SK-N-SH treated with all-trans-retinoic acid at 6 μM for 48 hours (cell line): ENCODE data around the gene TXNDC9.
"Not testable (repeated sequence)": the region's sequence is repeated elsewhere in the genome, so short reads cannot be mapped to it uniquely, and the experiment has no call there.

Source experiments
- ATAC-seq: fragments of 200-7000 bp; cut with Tn5 transposase; 3 replicates; pipeline ENCODE4 v1.9.1; 2020; ENCODE audit warnings: mild to moderate bottlenecking, moderate library complexity
- ARNTL ChIP-seq: fragments of 450-650 bp; formaldehyde crosslinking; IDR thresholded peaks from 2 replicates; pipeline ENCODE4 v1.5.0; 2020; ENCODE audit warnings: low read depth, mild to moderate bottlenecking, moderate library complexity, borderline replicate concordance
- CREB5 ChIP-seq: fragments of 250-450 bp; sonication (Bioruptor Pico); IDR thresholded peaks from 2 replicates; pipeline ENCODE4 v1.5.1; 2020; ENCODE audit warnings: low read depth, mild to moderate bottlenecking, moderate library complexity
- CSDC2 ChIP-seq: fragments of 250-450 bp; sonication (Bioruptor Pico); IDR thresholded peaks from 2 replicates; pipeline ENCODE4 v1.5.0; 2020; ENCODE audit warnings: mild to moderate bottlenecking, moderate library complexity
- CSRNP3 ChIP-seq: fragments of 250-450 bp; sonication (Bioruptor Pico); IDR thresholded peaks from 2 replicates; pipeline ENCODE4 v1.5.1; 2021; ENCODE audit warnings: mild to moderate bottlenecking, moderate library complexity
- ESRRG ChIP-seq: fragments of 250-450 bp; sonication (Bioruptor Pico); IDR thresholded peaks from 2 replicates; pipeline ENCODE4 v1.6.1; 2021; ENCODE audit warnings: mild to moderate bottlenecking
- ISL1 ChIP-seq: fragments of 250-450 bp; sonication (Bioruptor Pico); IDR thresholded peaks from 2 replicates; pipeline ENCODE4 v2.1.2; 2022; ENCODE audit warnings: mild to moderate bottlenecking, moderate library complexity
- PATZ1 ChIP-seq: fragments of 250-450 bp; sonication (Bioruptor Pico); IDR thresholded peaks from 2 replicates; pipeline ENCODE4 v1.8.0; 2020; ENCODE audit warnings: mild to moderate bottlenecking, moderate library complexity, borderline replicate concordance
- POU6F1 ChIP-seq: fragments of 250-450 bp; sonication (Bioruptor Pico); IDR thresholded peaks from 2 replicates; pipeline ENCODE4 v1.8.0; 2021; ENCODE audit warnings: low read depth, mild to moderate bottlenecking, moderate library complexity, borderline replicate concordance
- PPARA ChIP-seq: fragments of 250-450 bp; sonication (Bioruptor Pico); IDR thresholded peaks from 2 replicates; pipeline ENCODE4 v1.5.0; 2020; ENCODE audit warnings: mild to moderate bottlenecking, borderline replicate concordance
- RARB ChIP-seq: fragments of 250-450 bp; sonication (Bioruptor Pico); IDR thresholded peaks from 2 replicates; pipeline ENCODE4 v1.8.0; 2021; ENCODE audit warnings: mild to moderate bottlenecking, moderate library complexity
- SNAI2 ChIP-seq: fragments of 250-450 bp; sonication (Bioruptor Pico); IDR thresholded peaks from 2 replicates; pipeline ENCODE4 v1.5.0; 2020; ENCODE audit warnings: mild to moderate bottlenecking, moderate library complexity
- TOX ChIP-seq: fragments of 250-450 bp; sonication (Bioruptor Pico); IDR thresholded peaks from 2 replicates; pipeline ENCODE4 v1.8.0; 2021; ENCODE audit warnings: mild to moderate bottlenecking, moderate library complexity, borderline replicate concordance
- TSHZ2 ChIP-seq: fragments of 250-450 bp; sonication (Bioruptor Pico); IDR thresholded peaks from 2 replicates; pipeline ENCODE4 v1.5.0; 2020; ENCODE audit warnings: mild to moderate bottlenecking, moderate library complexity
- ZC3H10 ChIP-seq: fragments of 250-450 bp; sonication (Bioruptor Pico); IDR thresholded peaks from 2 replicates; pipeline ENCODE4 v1.5.1; 2021; ENCODE audit warnings: mild to moderate bottlenecking, moderate library complexity
- ZFP3 ChIP-seq: fragments of 250-450 bp; sonication (Bioruptor Pico); IDR thresholded peaks from 2 replicates; pipeline ENCODE4 v1.5.0; 2020; ENCODE audit warnings: mild to moderate bottlenecking, moderate library complexity
- ZFP30 ChIP-seq: fragments of 450-650 bp; formaldehyde crosslinking; IDR thresholded peaks from 2 replicates; pipeline ENCODE4 v1.5.0; 2022; ENCODE audit warnings: mild to moderate bottlenecking, moderate library complexity
- ZNF565 ChIP-seq: fragments of 450-650 bp; formaldehyde crosslinking; conservative IDR thresholded peaks from 2 replicates; pipeline ENCODE4 v1.5.0; 2020; ENCODE audit warnings: low read depth, mild to moderate bottlenecking, moderate library complexity
- ZNF8 ChIP-seq: fragments of 450-650 bp; formaldehyde crosslinking; IDR thresholded peaks from 2 replicates; pipeline ENCODE4 v1.5.0; 2020; ENCODE audit warnings: mild to moderate bottlenecking, moderate library complexity

The TXNDC9 gene

GRCh38 chr2:99317161-99317872, 18.8 kb downstream of the TXNDC9 start:
- no peak for ATAC-seq
- TF ChIP-seq TSHZ2 (CRISPR knock-in tag) = no peak
- TF ChIP-seq CSRNP3 (CRISPR knock-in tag) = no peak
- no peak for TF ChIP-seq ARNTL (CRISPR knock-in tag)
- TF ChIP-seq ZNF565 (CRISPR knock-in tag) = no peak

GRCh38 chr2:99301097-99301496, 35.0 kb downstream of the TXNDC9 start, which contains the start of gene LYG1:
Gene LYG1 (minus strand): TSS chr2:99301197. CDS start chr2:99295670, 5,527 bp downstream.
- not testable (repeated sequence) for ATAC-seq

- no peak for ATAC-seq
- TF ChIP-seq ZFP3 (CRISPR knock-in tag) (no peak), ZNF8 (CRISPR knock-in tag) (no peak), CSRNP3 (CRISPR knock-in tag) (no peak), PPARA (CRISPR knock-in tag) (no peak), CSDC2 (CRISPR knock-in tag) (no peak), ESRRG (CRISPR knock-in tag) (no peak), ISL1 (CRISPR knock-in tag) (no peak), CREB5 (CRISPR knock-in tag) (no peak), ZC3H10 (CRISPR knock-in tag) (no peak), RARB (no peak), PATZ1 (no peak), ZFP30 (CRISPR knock-in tag) (no peak), POU6F1 (no peak), ZNF565 (CRISPR knock-in tag) (no peak), TOX (CRISPR knock-in tag) (no peak), SNAI2 (CRISPR knock-in tag) (no peak)
Measured at GRCh38 chr2:99299580-99299979, 36.6 kb downstream of the TXNDC9 start.
